GM20000 (cell line): Measurements from ENCODE around the gene SHH.

Source experiments
- DNase-seq: peaks from one replicate; pipeline ENCODE4 v3.0.0; 2012; ENCODE audit warnings: low spot score
- TF ChIP-seq, protein P1 (sequence below): IDR thresholded peaks from 2 replicates; pipeline ENCODE4 v1.5.1; 2012; ENCODE audit warnings: mild to moderate bottlenecking, control low read depth; ENCODE audit errors: extremely low read depth, missing control alignments

SHH gene

DNA sequence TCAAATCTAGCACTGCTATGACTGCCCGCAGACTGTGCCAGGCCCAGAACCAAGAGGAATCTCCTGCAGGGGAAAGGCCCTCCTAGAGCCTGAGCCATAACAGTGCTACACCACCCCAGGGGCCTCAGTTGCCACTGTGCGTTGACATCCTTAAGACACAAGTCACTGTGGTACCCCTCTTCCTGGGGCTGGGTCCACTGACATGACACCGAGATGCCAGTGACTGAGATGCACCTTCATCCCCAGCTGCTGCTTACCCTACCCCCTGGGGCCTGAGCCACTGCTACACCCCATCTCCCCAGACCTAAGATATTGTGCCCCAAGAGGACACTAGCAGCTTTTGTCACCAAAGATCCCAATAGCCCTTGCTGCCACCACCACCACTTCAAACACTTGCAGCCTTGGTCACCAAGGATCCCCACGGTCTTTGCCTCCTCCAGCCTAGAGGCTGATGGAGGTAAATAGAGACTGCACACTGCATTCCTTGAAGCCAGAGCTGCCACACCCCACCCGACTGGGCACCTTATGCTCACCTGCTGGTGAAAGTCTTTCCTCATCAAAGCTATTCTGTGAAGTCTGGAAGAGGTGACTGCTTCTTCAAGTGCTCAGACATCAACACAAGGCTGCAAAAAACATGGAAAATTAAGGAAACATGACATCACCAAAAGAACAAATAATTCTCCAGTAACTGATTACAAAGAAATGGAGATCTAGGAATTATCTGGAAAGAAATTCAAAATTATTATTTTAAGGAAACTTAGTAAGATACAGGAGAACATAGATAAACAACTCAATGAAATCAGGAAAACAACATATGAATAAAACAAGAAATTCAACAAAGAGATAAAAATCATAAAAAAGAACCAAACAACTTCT lies 40.4 kb upstream of the SHH start:
- TF ChIP-seq, protein P1, sequence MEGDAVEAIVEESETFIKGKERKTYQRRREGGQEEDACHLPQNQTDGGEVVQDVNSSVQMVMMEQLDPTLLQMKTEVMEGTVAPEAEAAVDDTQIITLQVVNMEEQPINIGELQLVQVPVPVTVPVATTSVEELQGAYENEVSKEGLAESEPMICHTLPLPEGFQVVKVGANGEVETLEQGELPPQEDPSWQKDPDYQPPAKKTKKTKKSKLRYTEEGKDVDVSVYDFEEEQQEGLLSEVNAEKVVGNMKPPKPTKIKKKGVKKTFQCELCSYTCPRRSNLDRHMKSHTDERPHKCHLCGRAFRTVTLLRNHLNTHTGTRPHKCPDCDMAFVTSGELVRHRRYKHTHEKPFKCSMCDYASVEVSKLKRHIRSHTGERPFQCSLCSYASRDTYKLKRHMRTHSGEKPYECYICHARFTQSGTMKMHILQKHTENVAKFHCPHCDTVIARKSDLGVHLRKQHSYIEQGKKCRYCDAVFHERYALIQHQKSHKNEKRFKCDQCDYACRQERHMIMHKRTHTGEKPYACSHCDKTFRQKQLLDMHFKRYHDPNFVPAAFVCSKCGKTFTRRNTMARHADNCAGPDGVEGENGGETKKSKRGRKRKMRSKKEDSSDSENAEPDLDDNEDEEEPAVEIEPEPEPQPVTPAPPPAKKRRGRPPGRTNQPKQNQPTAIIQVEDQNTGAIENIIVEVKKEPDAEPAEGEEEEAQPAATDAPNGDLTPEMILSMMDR, result no peak
- DNase-seq, result no peak

DNA sequence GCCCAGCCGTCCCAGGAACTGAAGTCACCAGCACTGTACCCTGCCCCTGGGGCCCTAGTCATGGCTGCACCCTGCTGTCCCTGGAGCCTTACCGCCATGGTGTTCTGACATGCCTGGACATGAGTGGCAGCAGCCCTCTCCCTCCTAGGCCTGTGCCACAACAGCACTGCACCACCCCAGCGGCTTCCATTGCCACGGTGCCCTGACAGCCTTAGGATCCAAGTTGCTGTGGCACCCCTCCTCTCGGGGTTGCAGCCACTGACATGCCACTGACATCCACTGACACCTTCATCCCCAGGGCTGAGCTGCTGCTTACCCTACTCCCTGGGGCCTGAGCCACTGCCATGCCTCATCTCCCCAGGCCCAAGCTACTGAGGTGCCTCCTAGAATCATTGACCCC lies 39.6 kb upstream of the SHH start:
- TF ChIP-seq, protein P1, result no peak
- DNase-seq, result no peak

DNA sequence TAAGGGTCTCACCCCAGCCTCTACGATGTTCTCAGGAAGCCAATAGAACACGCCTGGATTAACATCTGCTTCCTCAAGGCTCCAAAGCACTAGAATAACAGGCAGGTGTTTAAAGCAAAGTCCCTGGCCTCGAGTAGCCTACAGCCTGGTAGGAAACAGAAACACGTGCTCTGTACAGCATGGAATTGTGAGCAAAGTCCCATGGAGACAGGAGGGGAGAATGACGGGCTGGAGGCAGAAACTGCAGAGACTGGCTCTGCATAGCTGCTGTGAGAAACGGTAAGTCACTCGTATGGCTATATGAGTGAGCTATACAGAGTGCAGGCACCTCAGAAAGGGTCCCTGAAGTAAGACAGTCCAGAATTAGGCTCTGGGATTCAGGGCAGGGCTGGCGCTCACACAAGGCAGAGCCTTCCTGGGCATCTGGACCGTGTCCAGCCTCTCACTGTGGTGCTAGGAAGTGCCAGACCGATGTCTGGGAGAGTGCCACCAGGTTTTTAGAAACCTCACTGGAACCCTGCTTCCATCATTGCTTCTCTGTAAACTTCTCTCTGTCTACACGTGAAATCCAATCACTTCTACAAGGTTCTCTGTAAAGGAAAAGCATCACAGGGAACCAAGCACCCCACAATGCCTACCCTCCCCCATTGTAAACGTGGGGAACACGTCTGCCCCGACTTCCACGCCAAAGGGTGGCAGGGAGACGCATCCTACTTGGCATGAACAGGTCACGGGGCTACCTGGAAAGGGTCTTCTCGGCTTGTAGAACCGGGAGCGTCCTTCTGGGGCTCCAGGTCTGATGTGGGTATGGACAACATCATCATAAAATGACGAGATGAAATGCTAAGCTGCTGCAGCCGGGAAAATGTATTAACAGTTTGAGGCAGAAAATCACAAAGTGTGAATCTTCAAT lies 38.8 kb upstream of the SHH start:
- TF ChIP-seq, protein P1, result no peak
- DNase-seq, result no peak

DNA sequence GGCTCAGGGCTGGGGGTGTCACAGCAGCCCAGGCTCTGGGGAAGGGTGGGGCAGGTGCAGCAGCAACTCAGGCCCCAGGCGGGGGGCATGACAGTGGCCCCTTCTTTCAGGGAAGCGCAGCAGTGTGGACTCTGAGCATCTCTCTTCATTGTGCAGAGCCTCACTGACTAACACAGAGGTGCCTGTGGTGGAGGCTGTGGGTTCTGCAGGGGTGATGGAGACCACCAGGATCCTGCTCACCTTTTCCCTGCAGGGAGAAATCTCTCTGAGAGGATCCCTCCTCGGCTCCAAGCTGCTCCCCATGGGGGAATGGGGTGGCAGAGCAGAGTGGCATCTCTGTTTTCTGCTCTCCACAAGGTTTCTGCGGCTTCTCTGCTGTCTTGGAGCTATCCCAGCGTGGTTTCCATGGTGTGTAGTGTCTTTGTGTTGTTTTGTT lies 37.8 kb upstream of the SHH start:
- TF ChIP-seq, protein P1, result no peak
- no peak for DNase-seq

DNA sequence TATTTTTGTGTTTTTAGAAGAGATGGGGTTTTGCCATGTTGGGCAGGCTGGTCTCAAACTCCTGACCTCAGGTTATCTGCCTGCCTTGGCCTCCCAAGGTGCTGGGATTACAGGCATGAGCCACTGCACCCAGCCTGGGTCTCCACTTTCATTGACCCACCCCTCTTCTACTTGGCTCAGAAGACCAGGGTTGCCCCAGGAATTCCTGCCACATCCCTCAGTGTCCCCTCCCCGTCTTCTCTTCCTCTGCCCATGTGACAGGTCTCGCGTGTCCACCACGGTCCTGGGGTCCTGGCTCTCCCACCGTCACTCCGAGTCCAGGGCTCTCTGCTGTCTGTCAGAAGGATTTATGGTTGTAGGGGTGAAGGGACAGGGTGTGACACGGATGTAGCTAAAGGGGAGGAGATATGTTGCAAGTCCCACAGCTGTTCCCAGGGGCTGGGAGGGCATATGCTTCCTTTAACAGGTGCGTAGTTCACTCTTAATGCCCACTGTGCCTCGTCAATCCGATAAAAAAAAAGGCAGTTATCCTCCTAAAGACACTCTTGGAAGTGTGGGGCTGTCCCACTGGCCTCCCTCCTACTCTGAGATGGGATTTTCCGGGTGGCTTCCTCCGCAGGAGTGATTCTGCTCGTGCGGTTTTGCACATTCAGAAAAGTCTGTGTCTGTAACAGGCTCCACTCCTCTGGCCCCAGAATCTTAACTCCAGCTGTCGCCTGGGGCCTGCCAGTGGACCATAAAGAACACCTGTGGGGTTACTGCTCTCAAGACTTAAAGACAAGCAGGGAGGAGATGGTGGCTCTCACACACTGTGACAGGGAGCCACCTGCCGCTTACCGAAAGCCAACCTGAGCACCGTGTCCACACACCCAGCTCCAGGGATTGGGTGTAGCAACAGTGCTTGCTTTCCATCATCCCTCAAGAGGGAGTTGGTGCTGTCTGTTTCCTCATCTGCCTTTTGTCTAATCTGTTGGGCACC lies 36.7 kb upstream of the SHH start:
- DNase-seq, result no peak

DNA sequence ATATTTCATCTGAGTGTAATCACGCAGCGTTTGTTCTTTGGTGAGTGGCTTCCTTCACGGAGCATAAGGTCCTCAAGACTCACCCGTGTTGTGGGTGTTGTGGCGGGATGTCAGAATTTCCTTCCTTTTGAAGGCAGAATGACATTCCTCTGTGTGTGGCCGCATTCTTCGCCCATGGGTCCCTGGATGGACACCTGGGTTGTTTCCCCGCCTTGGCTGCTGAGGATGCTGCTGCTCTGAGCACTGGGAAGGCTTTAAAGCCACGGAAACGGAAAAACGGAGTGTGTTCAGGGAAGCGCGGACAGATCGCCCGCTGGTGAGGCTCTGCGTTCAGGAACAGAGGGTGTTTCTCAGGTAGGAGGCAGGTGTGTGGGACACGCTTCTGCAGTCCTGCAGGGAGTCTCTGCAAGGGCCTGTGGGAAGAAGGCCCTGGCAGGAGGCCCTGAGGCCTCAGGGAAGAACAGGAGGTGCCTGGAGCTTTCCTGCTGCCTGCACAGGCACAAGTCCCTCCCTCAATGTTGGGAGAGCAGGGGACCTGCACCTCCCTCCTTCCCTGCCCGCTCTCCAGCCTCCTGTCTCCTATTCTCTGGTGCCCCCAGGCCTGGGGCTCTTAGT lies 35.7 kb upstream of the SHH start:
- TF ChIP-seq, protein P1, result no peak
- DNase-seq, result no peak

More for the DNA sequence above, 36.7 kb upstream of the SHH start:
- TF ChIP-seq, protein P1, result no peak
